GM12878 (cell line): ENCODE data around the gene PLXNA4. TPM values are rescaled to one million over a fixed set of nuclear protein-coding genes. Genes with fewer than 3 reads are reported as not detected.

Experiments
- ATAC-seq: fragments of 200-7000 bp; cut with Tn5 transposase; 3 replicates; pipeline ENCODE4 v1.9.1; 2020; ENCODE audit warnings: mild to moderate bottlenecking, moderate library complexity
- BruUV-seq: library from RNA; stranded (reverse); fragments of 400-500 nt; replicated peaks from 2 replicates; lab custom pipeline; 2021; lab: Mats Ljungman, UMichigan
- CTCF ChIA-PET: fragments of 300-600 bp; sonication (Branson Sonifier 250); formaldehyde crosslinking; extraction: SDS; loops from one replicate; lab custom pipeline; 2021; ENCODE audit warnings: inconsistent platforms; lab: Yijun Ruan, JAX
- POLR2A ChIA-PET: fragments of 350-600 bp; formaldehyde crosslinking; extraction: SDS; loops from one replicate; lab custom pipeline; 2021; ENCODE audit warnings: inconsistent platforms; lab: Charles Lee
- RAD21 ChIA-PET: fragments of 300-600 bp; sonication (Branson Sonifier 250); formaldehyde crosslinking; loops from one replicate; lab custom pipeline; 2023; ENCODE audit warnings: antibody characterized with exemption; ENCODE audit not compliant: unreplicated experiment; lab: Charles Lee
- SMC1A ChIA-PET: fragments of 300-600 bp; sonication (Branson Sonifier 250); formaldehyde crosslinking; loops from one replicate; lab custom pipeline; 2023; ENCODE audit not compliant: unreplicated experiment, uncharacterized antibody; lab: Charles Lee
- DNase-seq: peaks from one replicate; pipeline ENCODE4 v3.0.0-alpha.2; 2011; ENCODE audit warnings: low read depth, low spot score
- FAIRE-seq: peaks from 3 replicates; lab custom pipeline; 2011; peaks lifted over from hg19 to GRCh38; lab: Jason Lieb, UNC
- H2AFZ ChIP-seq: 2 replicates; pipeline ENCODE4 v1.6.0; 2011; ENCODE audit warnings: low read depth, low read length, control low read depth; ENCODE audit not compliant: control insufficient read depth
- H3K27ac ChIP-seq: 2 replicates; pipeline ENCODE4 v1.5.1; 2011; ENCODE audit warnings: control low read depth; ENCODE audit not compliant: control insufficient read depth, insufficient read depth
- H3K27me3 ChIP-seq, 2 experiments: replicated peaks in 1 of 2; 2 replicates each; pipeline versions ENCODE4 v1.6.0 to v1.6.1; 2011; ENCODE audit warnings: low read length in 1 of 2; ENCODE audit not compliant: control insufficient read depth in 2 of 2, insufficient read depth in 2 of 2
- H3K36me3 ChIP-seq, 2 experiments: 2 replicates each; pipeline ENCODE4 v1.5.1; 2011; ENCODE audit warnings: low read length in 1 of 2; ENCODE audit not compliant: control insufficient read depth in 2 of 2, insufficient read depth in 2 of 2
- H3K4me1 ChIP-seq: 2 replicates; pipeline ENCODE4 v1.6.1; 2011; ENCODE audit warnings: mild to moderate bottlenecking, low read length, moderate library complexity, mixed read lengths; ENCODE audit not compliant: control insufficient read depth, insufficient read depth
- H3K4me2 ChIP-seq: 2 replicates; pipeline ENCODE4 v1.6.0; 2011; ENCODE audit warnings: control low read depth; ENCODE audit not compliant: control insufficient read depth, insufficient read depth
- H3K4me3 ChIP-seq: fragments of 200-600 bp; sonication (generic); 2 replicates; pipeline ENCODE4 v1.5.1; 2016
- H3K79me2 ChIP-seq: 2 replicates; pipeline ENCODE4 v1.6.0; 2011; ENCODE audit warnings: low read length; ENCODE audit not compliant: control insufficient read depth, insufficient read depth
- H3K9ac ChIP-seq: 2 replicates; pipeline ENCODE4 v1.8.0; 2011; ENCODE audit warnings: low read length, control low read depth, mixed read lengths; ENCODE audit not compliant: control insufficient read depth, insufficient read depth
- H3K9me3 ChIP-seq: replicated peaks from 3 replicates; pipeline ENCODE4 v1.5.1; 2011; ENCODE audit warnings: mild to moderate bottlenecking, low read length; ENCODE audit not compliant: control insufficient read depth, insufficient read depth
- H4K20me1 ChIP-seq: 2 replicates; pipeline ENCODE4 v1.6.0; 2011; ENCODE audit not compliant: control insufficient read depth, insufficient read depth
- ATF2 ChIP-seq: IDR thresholded peaks from 2 replicates; pipeline ENCODE4 v1.6.1; 2012; ENCODE audit warnings: low read length, inconsistent platforms
- BACH1 ChIP-seq: fragments of 450-650 bp; IDR thresholded peaks from 2 replicates; pipeline ENCODE4 v1.6.1; 2017; ENCODE audit warnings: mild to moderate bottlenecking, borderline replicate concordance
- CBX3 ChIP-seq: fragments of 200-600 bp; sonication (generic); IDR thresholded peaks from 2 replicates; pipeline ENCODE4 v1.6.1; 2016; ENCODE audit warnings: low read depth, borderline replicate concordance
- CEBPZ ChIP-seq: fragments of 150-350 bp; IDR thresholded peaks from 2 replicates; pipeline ENCODE4 v1.6.1; 2016; ENCODE audit warnings: low read depth, low read length
- CREB1 ChIP-seq: IDR thresholded peaks from 2 replicates; pipeline ENCODE4 v1.6.1; 2012; ENCODE audit warnings: low read depth, mild to moderate bottlenecking, inconsistent platforms
- HDAC6 ChIP-seq: fragments of 200-600 bp; sonication (generic); IDR thresholded peaks from one replicate; pipeline ENCODE4 v1.8.0; 2017; ENCODE audit warnings: antibody characterized with exemption; ENCODE audit not compliant: unreplicated experiment
- IRF5 ChIP-seq: fragments of 450-650 bp; IDR thresholded peaks from 2 replicates; pipeline ENCODE4 v1.6.1; 2017; ENCODE audit warnings: borderline replicate concordance
- NKRF ChIP-seq: fragments of 450-650 bp; conservative IDR thresholded peaks from 2 replicates; pipeline ENCODE4 v1.6.1; 2017; ENCODE audit warnings: mild to moderate bottlenecking, moderate library complexity
- PBX3 ChIP-seq: IDR thresholded peaks from 2 replicates; pipeline ENCODE4 v1.6.1; 2011; ENCODE audit warnings: mild to moderate bottlenecking, low read depth, low read length, moderate library complexity; ENCODE audit not compliant: insufficient replicate concordance
- SIN3A ChIP-seq: IDR thresholded peaks from 2 replicates; pipeline ENCODE4 v1.6.1; 2012; ENCODE audit warnings: low read depth, low read length, improper control_type of control experiment
- SMAD5 ChIP-seq: IDR thresholded peaks from 2 replicates; pipeline ENCODE4 v1.6.1; 2016; ENCODE audit warnings: antibody characterized with exemption, low read depth
- SMC3 ChIP-seq: IDR thresholded peaks from 2 replicates; pipeline ENCODE4 v1.6.1; 2011; ENCODE audit warnings: low read length, improper control_type of control experiment, borderline replicate concordance
- SREBF1 ChIP-seq: IDR thresholded peaks from 2 replicates; pipeline ENCODE4 v1.6.1; 2012; ENCODE audit warnings: mild to moderate bottlenecking, low read length
- STAT1 ChIP-seq: fragments of 450-650 bp; conservative IDR thresholded peaks from 2 replicates; pipeline ENCODE4 v1.6.1; 2014; ENCODE audit warnings: antibody characterized with exemption, mild to moderate bottlenecking
- ZNF274 ChIP-seq: IDR thresholded peaks from one replicate; pipeline ENCODE4 v1.8.0; 2011; ENCODE audit not compliant: insufficient read length, insufficient read depth
- WGBS: methylation state at CpG from one replicate; pipeline ENCODE4 v1.1.6; 2016; ENCODE audit warnings: low lambda C conversion rate; ENCODE audit not compliant: insufficient replicate concordance, insufficient coverage; ENCODE audit errors: missing lambda C conversion rate; 5-methylcytosine and 5-hydroxymethylcytosine counted together
- in situ Hi-C: fragments of 300-500 bp; cut with MboI; formaldehyde crosslinking; loops from 9 replicates; pipeline ENCODE4 v1.14.3; 2018; ENCODE audit warnings: mixed read lengths
- intact Hi-C: fragments of 100-400 bp; cut with micrococcal nuclease; formaldehyde crosslinking; loops from one replicate; pipeline ENCODE4 v1.14.2; 2022; ENCODE audit not compliant: unreplicated experiment
- polyA plus RNA-seq, 11 experiments: library from polyadenylated mRNA; depleted of rRNA in 4 of 11; unstranded in 6 of 11; stranded (reverse) in 5 of 11; fragments of >200 nt; fragmentation: Nextera tagmentation in 4 of 11; fragmentation: Illumina TruSeq in 1 of 11; extraction: Ambion mirVana in 4 of 11; extraction: Trizol in 1 of 11; gene quantifications; 1 replicate in 1 of 11; 2 replicates in 10 of 11; pipeline versions ENCODE4 v1.2.1 to v1.2.3, GENCODE V29; 2011 to 2016; ENCODE audit warnings: inconsistent platforms in 2 of 11, missing spikeins in 2 of 11, low read depth in 1 of 11
- total RNA-seq, 4 experiments: library from RNA; depleted of rRNA in 3 of 4; stranded (reverse); fragments of >200 nt in 3 of 4; fragmentation: Illumina TruSeq in 1 of 4; extraction: Trizol in 1 of 4; gene quantifications; 2 replicates each; pipeline versions ENCODE4 v1.2.1 to v1.2.3, GENCODE V29; 2013 to 2021

PLXNA4 gene
- total and polyA plus RNA-seq, 10 of the 15 experiments (the other 5 are each of a cell fraction or from before 2014, with no cell fraction given): 0.03 TPM; not detected in 9

GRCh38 chr7:132619967-132620366, 43.7 kb upstream of the PLXNA4 start (continued):
- TF ChIP-seq SIN3A: no peak
- TF ChIP-seq CBX3: no peak
- no peak for TF ChIP-seq PBX3
- no peak for TF ChIP-seq BACH1
- TF ChIP-seq STAT1: no peak
- no peak for TF ChIP-seq ZNF274
- TF ChIP-seq, all 136 proteins: peak for 0

- CTCF ChIA-PET: no interaction called here
- no peaks in the 10 kb centered on the region for H3K9me3 ChIP-seq
- no peak for FAIRE-seq
Observed at GRCh38 chr7:132618956-132619305, 42.7 kb upstream of the PLXNA4 start.

More at GRCh38 chr7:132618956-132619305, 42.7 kb upstream of the PLXNA4 start:
- Histone ChIP-seq H4K20me1 (no peaks in the 10 kb centered on the region), H3K27ac (no peak overlapping the region), H3K4me2 (no peak overlapping the region), H3K4me3 (no peak overlapping the region), H3K9ac (no peak overlapping the region), H3K27me3 (peaks cover 4 to 5% of the 10 kb centered on the region in 2 experiments), H3K79me2 (no peaks in the 10 kb centered on the region), H2AFZ (no peak overlapping the region), H3K36me3 (no peaks in the 10 kb centered on the region), H3K4me1 (no peaks in the 10 kb centered on the region)
- ATAC-seq: no peak
- RAD21 ChIA-PET: no interaction called here
- DNase-seq: no peak
- 0% methylated on average over 2 of the region's 2 CpGs for WGBS
- SMC1A ChIA-PET: no interaction called here
- intact Hi-C loops (no loop called here), in situ Hi-C loops (no loop called here)
- POLR2A ChIA-PET: no interaction called here
- TF ChIP-seq SREBF1 (no peak), CREB1 (no peak), SMAD5 (no peak), NKRF (no peak), STAT1 (no peak), CEBPZ (no peak), IRF5 (no peak), ATF2 (no peak), SMC3 (no peak), HDAC6 (no peak)
- BruUV-seq: no TSS peak
